Measurements from ENCODE around the gene ROBO1. TPM values are rescaled to one million over a fixed set of nuclear protein-coding genes. Genes with fewer than 3 reads are reported as not detected.
A peak's percentile ranks its signal among the peaks of the same experiment; 100 is the strongest.
"Not testable (repeated sequence)": the region's sequence is repeated elsewhere in the genome, so short reads cannot be mapped to it uniquely, and the experiment has no call there.

Gene ROBO1
- polyA plus RNA-seq, 1 donor: 33.9 TPM

- DNase-seq: no peak
Observed at GRCh38 chr3:78905700-78906099, 862.1 kb downstream of the ROBO1 start.

- DNase-seq: no peak
Observed at GRCh38 chr3:78901544-78901943, 866.3 kb downstream of the ROBO1 start.

- DNase-seq: no peak
Observed at GRCh38 chr3:78900880-78901279, 866.9 kb downstream of the ROBO1 start.

- no peak for DNase-seq
Observed at GRCh38 chr3:78900426-78900825, 867.4 kb downstream of the ROBO1 start.

- DNase-seq: no peak
Observed at GRCh38 chr3:78895528-78895927, 872.3 kb downstream of the ROBO1 start.

GRCh38 chr3:78894787-78895186, 873.0 kb downstream of the ROBO1 start:
- DNase-seq: no peak

GRCh38 chr3:78893161-78893560, 874.6 kb downstream of the ROBO1 start:
- no peak for DNase-seq

- no peak for DNase-seq
Observed at GRCh38 chr3:78889348-78889747, 878.5 kb downstream of the ROBO1 start.

GRCh38 chr3:78888635-78889034, 879.2 kb downstream of the ROBO1 start:
- no peak for DNase-seq

GRCh38 chr3:78887547-78888011, 880.2 kb downstream of the ROBO1 start:
- DNase-seq: no peak

GRCh38 chr3:78887029-78887428, 880.8 kb downstream of the ROBO1 start:
- DNase-seq: no peak

GRCh38 chr3:78884567-78884966, 883.2 kb downstream of the ROBO1 start:
- not testable (repeated sequence) for DNase-seq

- no peak for DNase-seq
Observed at GRCh38 chr3:78882251-78882650, 885.5 kb downstream of the ROBO1 start.

GRCh38 chr3:78881501-78881900, 886.3 kb downstream of the ROBO1 start:
- peak; percentile 38 for DNase-seq

GRCh38 chr3:78880603-78881461, 887.0 kb downstream of the ROBO1 start:
- DNase-seq: peak; percentile 77

GRCh38 chr3:78879295-78879860, 888.4 kb downstream of the ROBO1 start:
- no peak for DNase-seq

GRCh38 chr3:78878789-78879188, 889.0 kb downstream of the ROBO1 start:
- DNase-seq: no peak

- no peak for DNase-seq
Observed at GRCh38 chr3:78878011-78878410, 889.8 kb downstream of the ROBO1 start.

- DNase-seq: no peak
Observed at GRCh38 chr3:78875851-78876250, 891.9 kb downstream of the ROBO1 start.

GRCh38 chr3:78875436-78875835, 892.4 kb downstream of the ROBO1 start:
- DNase-seq: no peak

- no peak for DNase-seq
Observed at GRCh38 chr3:78873641-78874040, 894.2 kb downstream of the ROBO1 start.

- no peak for DNase-seq
Observed at GRCh38 chr3:78872195-78872594, 895.6 kb downstream of the ROBO1 start.

GRCh38 chr3:78871048-78871447, 896.8 kb downstream of the ROBO1 start:
- DNase-seq: no peak

- DNase-seq: no peak
Observed at GRCh38 chr3:78870484-78870883, 897.3 kb downstream of the ROBO1 start.
